ENCODE results near the gene CIAO1. TPM values are rescaled to one million over a fixed set of nuclear protein-coding genes. Genes with fewer than 3 reads are reported as not detected.

CIAO1 gene
- total RNA-seq, 2 donors from 2014 or later, result 70.8 to 72.6 TPM

GRCh38 chr2:96241227-96241626 is 24.8 kb upstream of the CIAO1 start:
- ATAC-seq (replicated peaks in 1 of 2) (no peak), DNase-seq (no peak)
- Mint-ChIP-seq H3K9me3 (no peaks in the 10 kb centered on the region), H3K4me1 (ENCODE audit: low read depth) (peaks cover 40% of the 10 kb centered on the region), H3K36me3 (ENCODE audit: insufficient read depth in 2 of 2) (peaks cover 0 to 3% of the 10 kb centered on the region in 2 donors), H3K27ac (peak overlapping the region; percentile 99), H3K27me3 (ENCODE audit: low read depth) (no peaks in the 10 kb centered on the region), H3K4me3 (peak overlapping the region; percentile 72 to 83)

- ATAC-seq (replicated peaks in 1 of 2), result peak; percentile 93 to 95
- no peaks in the 10 kb centered on the region for H3K9me3 Mint-ChIP-seq
- peak overlapping the region; percentile 99 for H3K27ac Mint-ChIP-seq
- H3K36me3 Mint-ChIP-seq (ENCODE audit: insufficient read depth in 2 of 2), result peaks cover 0 to 3% of the 10 kb centered on the region in 2 donors
- no peaks in the 10 kb centered on the region for H3K27me3 Mint-ChIP-seq (ENCODE audit: low read depth)
- H3K4me3 Mint-ChIP-seq, result peak overlapping the region; percentile 72 to 83
- peaks cover 48% of the 10 kb centered on the region for H3K4me1 Mint-ChIP-seq (ENCODE audit: low read depth)
- peak; percentile 68 to 76 for DNase-seq
Observed at GRCh38 chr2:96241900-96242611, 24.0 kb upstream of the CIAO1 start.

- ATAC-seq (replicated peaks in 1 of 2) (no peak), DNase-seq (no peak)
- no peaks in the 10 kb centered on the region for H3K9me3 Mint-ChIP-seq
- peaks cover 56% of the 10 kb centered on the region for H3K4me1 Mint-ChIP-seq (ENCODE audit: low read depth)
- H3K27ac Mint-ChIP-seq, result no peak overlapping the region
- no peaks in the 10 kb centered on the region for H3K27me3 Mint-ChIP-seq (ENCODE audit: low read depth)
- peaks cover 0 to 3% of the 10 kb centered on the region in 2 donors for H3K36me3 Mint-ChIP-seq (ENCODE audit: insufficient read depth in 2 of 2)
- no peak overlapping the region for H3K4me3 Mint-ChIP-seq
Observed at GRCh38 chr2:96243843-96244242, 22.2 kb upstream of the CIAO1 start.

- H3K4me3 Mint-ChIP-seq, result no peak overlapping the region
- peak in 1 of 2 donors; percentile 19 for DNase-seq
- H3K27ac Mint-ChIP-seq, result peak overlapping the region; percentile 43
- H3K9me3 Mint-ChIP-seq, result no peaks in the 10 kb centered on the region
- H3K36me3 Mint-ChIP-seq (ENCODE audit: insufficient read depth in 2 of 2), result peaks cover 0 to 3% of the 10 kb centered on the region in 2 donors
- no peaks in the 10 kb centered on the region for H3K27me3 Mint-ChIP-seq (ENCODE audit: low read depth)
- H3K4me1 Mint-ChIP-seq (ENCODE audit: low read depth), result peaks cover 56% of the 10 kb centered on the region
- ATAC-seq (replicated peaks in 1 of 2), result no peak
Observed at GRCh38 chr2:96245609-96246390, 20.2 kb upstream of the CIAO1 start.

GRCh38 chr2:96247009-96247408 is 19.0 kb upstream of the CIAO1 start:
- ATAC-seq (replicated peaks in 1 of 2), result no peak
- Mint-ChIP-seq H3K4me1 (ENCODE audit: low read depth) (peaks cover 53% of the 10 kb centered on the region), H3K27me3 (ENCODE audit: low read depth) (no peaks in the 10 kb centered on the region)

DNA sequence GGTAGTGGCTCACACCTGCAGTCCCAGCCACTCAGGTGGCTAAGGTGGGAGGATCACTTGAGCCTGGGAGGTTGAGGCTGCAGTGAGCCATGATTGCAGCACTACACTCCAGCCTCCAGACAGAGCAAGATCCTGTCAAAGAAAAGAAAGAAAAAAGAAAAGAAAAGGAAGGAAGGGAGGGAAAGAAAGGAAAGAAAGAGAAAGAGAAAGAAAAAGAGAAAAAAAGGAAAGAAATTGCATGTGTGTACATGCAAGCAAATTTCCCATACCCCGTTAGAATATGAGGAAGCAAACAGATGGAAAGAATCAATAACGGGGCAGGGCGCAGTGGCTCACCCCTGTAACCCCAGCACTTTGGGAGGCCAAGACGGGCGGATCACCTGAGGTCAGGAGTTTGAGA is 18.1 kb upstream of the CIAO1 start:
- Mint-ChIP-seq H3K36me3 (ENCODE audit: insufficient read depth in 2 of 2) (peaks cover 2 to 3% of the 10 kb centered on the region in 2 donors), H3K27me3 (ENCODE audit: low read depth) (no peaks in the 10 kb centered on the region), H3K4me3 (no peak overlapping the region), H3K27ac (peak overlapping the region; percentile 61), H3K9me3 (no peaks in the 10 kb centered on the region), H3K4me1 (ENCODE audit: low read depth) (peaks cover 46% of the 10 kb centered on the region)
- no peak for DNase-seq
- ATAC-seq (replicated peaks in 1 of 2), result no peak

More at GRCh38 chr2:96247009-96247408, 19.0 kb upstream of the CIAO1 start:
- H3K4me3 Mint-ChIP-seq, result no peak overlapping the region
- DNase-seq, result no peak
- peak overlapping the region; percentile 51 for H3K27ac Mint-ChIP-seq
- peaks cover 2 to 3% of the 10 kb centered on the region in 2 donors for H3K36me3 Mint-ChIP-seq (ENCODE audit: insufficient read depth in 2 of 2)
- H3K9me3 Mint-ChIP-seq, result no peaks in the 10 kb centered on the region

- no peak for ATAC-seq (replicated peaks in 1 of 2)
- Mint-ChIP-seq H3K4me3 (no peak overlapping the region), H3K36me3 (ENCODE audit: insufficient read depth in 2 of 2) (peaks cover 2 to 6% of the 10 kb centered on the region in 2 donors), H3K27ac (no peak overlapping the region), H3K9me3 (no peaks in the 10 kb centered on the region), H3K27me3 (ENCODE audit: low read depth) (no peaks in the 10 kb centered on the region), H3K4me1 (ENCODE audit: low read depth) (peaks cover 42% of the 10 kb centered on the region)
- DNase-seq, result no peak
Observed at GRCh38 chr2:96248624-96249023, 17.4 kb upstream of the CIAO1 start.

DNA sequence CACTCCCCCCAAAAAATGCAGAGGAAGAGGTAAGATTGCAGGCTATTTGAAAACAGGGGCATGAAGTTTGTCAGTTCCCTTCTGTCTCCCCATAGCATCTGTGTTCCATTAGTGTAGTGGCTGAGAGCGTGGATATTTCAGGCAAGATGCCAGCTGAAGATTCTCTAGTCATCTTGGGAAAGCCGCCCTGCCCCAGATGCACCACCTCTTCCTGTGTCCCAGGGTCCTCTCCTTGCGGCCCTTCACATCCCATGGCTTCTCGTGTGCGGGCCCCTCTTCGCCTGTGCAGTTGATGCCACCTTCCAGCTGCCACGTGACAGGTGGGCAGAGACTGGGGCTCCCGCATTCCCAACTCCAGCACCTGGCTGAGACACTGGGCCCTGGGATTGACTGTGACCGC is 16.4 kb upstream of the CIAO1 start:
- ATAC-seq (replicated peaks in 1 of 2) (no peak), DNase-seq (no peak)
- H3K27ac Mint-ChIP-seq, result peak overlapping the region; percentile 2
- H3K9me3 Mint-ChIP-seq, result no peaks in the 10 kb centered on the region
- H3K4me1 Mint-ChIP-seq (ENCODE audit: low read depth), result peaks cover 38% of the 10 kb centered on the region
- no peaks in the 10 kb centered on the region for H3K27me3 Mint-ChIP-seq (ENCODE audit: low read depth)
- H3K4me3 Mint-ChIP-seq, result no peak overlapping the region
- H3K36me3 Mint-ChIP-seq (ENCODE audit: insufficient read depth in 2 of 2), result peaks cover 2 to 6% of the 10 kb centered on the region in 2 donors

GRCh38 chr2:96250188-96250587 is 15.8 kb upstream of the CIAO1 start:
- H3K4me3 Mint-ChIP-seq, result no peak overlapping the region
- H3K9me3 Mint-ChIP-seq, result no peaks in the 10 kb centered on the region
- peaks cover 3 to 6% of the 10 kb centered on the region in 2 donors for H3K36me3 Mint-ChIP-seq (ENCODE audit: insufficient read depth in 2 of 2)
- peaks cover 38% of the 10 kb centered on the region for H3K4me1 Mint-ChIP-seq (ENCODE audit: low read depth)
- ATAC-seq (replicated peaks in 1 of 2) (no peak), DNase-seq (no peak)
- no peaks in the 10 kb centered on the region for H3K27me3 Mint-ChIP-seq (ENCODE audit: low read depth)
- H3K27ac Mint-ChIP-seq, result peak overlapping the region; percentile 29

GRCh38 chr2:96251721-96252292 is 14.2 kb upstream of the CIAO1 start:
- H3K36me3 Mint-ChIP-seq (ENCODE audit: insufficient read depth in 2 of 2), result peaks cover 2 to 13% of the 10 kb centered on the region in 2 donors

DNA sequence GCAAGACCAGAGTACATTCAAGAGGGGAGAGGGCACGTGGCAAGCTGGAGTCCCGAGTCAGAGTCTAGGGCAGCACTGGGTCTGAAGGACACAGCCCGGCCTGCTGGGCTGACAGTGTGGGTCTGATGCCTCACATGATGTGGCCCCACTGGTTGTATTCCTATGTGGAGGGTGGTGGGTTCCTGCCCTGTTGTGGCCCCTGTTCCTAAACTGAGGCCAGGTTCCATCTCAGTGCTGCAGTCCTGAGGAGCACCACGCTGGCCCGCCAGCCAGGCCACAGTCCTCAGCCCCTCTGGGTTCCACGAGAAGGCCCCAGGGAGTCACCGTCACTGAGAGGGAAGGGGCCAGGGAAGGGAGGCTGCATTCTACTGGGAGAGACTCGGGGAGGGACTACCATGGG is 13.5 kb upstream of the CIAO1 start:
- ATAC-seq (replicated peaks in 1 of 2) (no peak), DNase-seq (no peak)
- no peaks in the 10 kb centered on the region for H3K9me3 Mint-ChIP-seq
- H3K27ac Mint-ChIP-seq, result no peak overlapping the region
- peaks cover 2 to 13% of the 10 kb centered on the region in 2 donors for H3K36me3 Mint-ChIP-seq (ENCODE audit: insufficient read depth in 2 of 2)
- H3K4me1 Mint-ChIP-seq (ENCODE audit: low read depth), result peaks cover 38% of the 10 kb centered on the region
- no peak overlapping the region for H3K4me3 Mint-ChIP-seq
- H3K27me3 Mint-ChIP-seq (ENCODE audit: low read depth), result no peaks in the 10 kb centered on the region

More at GRCh38 chr2:96251721-96252292, 14.2 kb upstream of the CIAO1 start:
- peak in 1 of 2 donors; percentile 41 for ATAC-seq (replicated peaks in 1 of 2)
- DNase-seq, result no peak
- Mint-ChIP-seq H3K4me1 (ENCODE audit: low read depth) (peaks cover 38% of the 10 kb centered on the region), H3K4me3 (no peak overlapping the region), H3K27ac (peak overlapping the region; percentile 80), H3K9me3 (no peaks in the 10 kb centered on the region), H3K27me3 (ENCODE audit: low read depth) (no peaks in the 10 kb centered on the region)

DNA sequence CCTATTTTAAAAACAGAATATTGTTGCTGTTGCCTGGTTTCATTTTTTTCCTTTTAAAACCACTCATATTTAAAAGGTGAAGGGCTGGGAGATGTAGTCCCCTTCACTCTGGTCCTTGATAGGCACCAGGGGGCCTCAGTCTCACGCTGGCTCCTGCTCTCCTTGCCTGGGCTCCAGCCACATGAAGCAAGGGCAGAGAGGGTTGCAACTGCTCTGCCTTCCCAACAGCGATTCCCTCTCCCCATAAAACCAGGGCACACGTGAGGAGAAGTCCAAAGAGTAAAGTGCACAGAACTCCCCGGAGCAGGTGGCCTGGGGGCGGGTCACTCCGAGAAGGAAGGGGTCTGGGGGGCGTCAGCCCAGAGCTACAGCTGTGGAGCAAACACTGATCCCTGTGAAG is 13.0 kb upstream of the CIAO1 start:
- no peak for ATAC-seq (replicated peaks in 1 of 2)
- Mint-ChIP-seq H3K27ac (no peak overlapping the region), H3K27me3 (ENCODE audit: low read depth) (no peaks in the 10 kb centered on the region), H3K4me3 (no peak overlapping the region), H3K4me1 (ENCODE audit: low read depth) (peaks cover 39% of the 10 kb centered on the region), H3K36me3 (ENCODE audit: insufficient read depth in 2 of 2) (peaks cover 2 to 13% of the 10 kb centered on the region in 2 donors), H3K9me3 (no peaks in the 10 kb centered on the region)
- no peak for DNase-seq

GRCh38 chr2:96254571-96254970 is 11.5 kb upstream of the CIAO1 start:
- no peak for ATAC-seq (replicated peaks in 1 of 2)
- no peak overlapping the region for H3K4me3 Mint-ChIP-seq
- peaks cover 54% of the 10 kb centered on the region for H3K4me1 Mint-ChIP-seq (ENCODE audit: low read depth)
- H3K27me3 Mint-ChIP-seq (ENCODE audit: low read depth), result no peaks in the 10 kb centered on the region
- peaks cover 2 to 13% of the 10 kb centered on the region in 2 donors for H3K36me3 Mint-ChIP-seq (ENCODE audit: insufficient read depth in 2 of 2)
- H3K27ac Mint-ChIP-seq, result no peak overlapping the region
- no peaks in the 10 kb centered on the region for H3K9me3 Mint-ChIP-seq
- no peak for DNase-seq

All from activated T-cell treated with anti-CD3 and anti-CD28 coated beads, Interleukin-2, amount 50 U/mL, for 72 hours (primary cell).